HepG2 (cell line): ENCODE results near the gene CCNI2. TPM values are rescaled to one million over a fixed set of nuclear protein-coding genes. Genes with fewer than 3 reads are reported as not detected.

Experiments used
- ATAD3A ChIP-seq: sonication (generic); formaldehyde crosslinking; IDR thresholded peaks from 2 replicates; pipeline ENCODE4 v1.4.0; 2020; ENCODE audit warnings: missing genetic modification reagents
- CENPT ChIP-seq: sonication (generic); formaldehyde crosslinking; IDR thresholded peaks from 2 replicates; pipeline ENCODE4 v1.8.0; 2022; ENCODE audit warnings: low read depth, mild to moderate bottlenecking, moderate library complexity, missing genetic modification reagents
- HMG20A ChIP-seq: IDR thresholded peaks from 2 replicates; pipeline ENCODE4 v1.6.1; 2016; ENCODE audit warnings: borderline replicate concordance
- MEF2D ChIP-seq: sonication (generic); formaldehyde crosslinking; IDR thresholded peaks from 2 replicates; pipeline ENCODE4 v1.5.1; 2020; ENCODE audit warnings: mild to moderate bottlenecking, missing genetic modification reagents
- NCOA5 ChIP-seq: sonication (generic); formaldehyde crosslinking; IDR thresholded peaks from 2 replicates; pipeline ENCODE4 v1.4.0; 2020; ENCODE audit warnings: missing genetic modification reagents
- NFIC ChIP-seq: IDR thresholded peaks from 2 replicates; pipeline ENCODE4 v1.6.1; 2012; ENCODE audit warnings: mild to moderate bottlenecking, low read length, inconsistent platforms
- ONECUT2 ChIP-seq: sonication (generic); formaldehyde crosslinking; IDR thresholded peaks from 2 replicates; pipeline ENCODE4 v1.4.0; 2020; ENCODE audit warnings: missing genetic modification reagents
- RELA ChIP-seq: sonication (generic); formaldehyde crosslinking; IDR thresholded peaks from 2 replicates; pipeline ENCODE4 v1.4.0; 2020; ENCODE audit warnings: missing genetic modification reagents
- SMAD1 ChIP-seq: sonication (generic); formaldehyde crosslinking; IDR thresholded peaks from 2 replicates; pipeline ENCODE4 v1.4.0; 2020; ENCODE audit warnings: missing genetic modification reagents, low read depth, mild to moderate bottlenecking, borderline replicate concordance
- SRSF9 ChIP-seq: fragments of 200-400 bp; formaldehyde crosslinking; IDR thresholded peaks from 2 replicates; pipeline ENCODE4 v1.6.1; 2018; ENCODE audit warnings: borderline replicate concordance, mild to moderate bottlenecking, low read depth, low read length; ENCODE audit not compliant: insufficient read depth, poor library complexity, severe bottlenecking
- ZBTB8A ChIP-seq: sonication (generic); formaldehyde crosslinking; IDR thresholded peaks from 2 replicates; pipeline ENCODE4 v1.4.0; 2020; ENCODE audit warnings: mild to moderate bottlenecking, low read depth, missing genetic modification reagents, borderline replicate concordance
- ZMYM4 ChIP-seq: sonication (generic); formaldehyde crosslinking; IDR thresholded peaks from 2 replicates; pipeline ENCODE4 v1.8.1; 2023; ENCODE audit warnings: mild to moderate bottlenecking, missing genetic modification reagents
- ZNF263 ChIP-seq: sonication (generic); formaldehyde crosslinking; IDR thresholded peaks from 2 replicates; pipeline ENCODE4 v1.4.0; 2020; ENCODE audit warnings: missing genetic modification reagents
- ZNF296 ChIP-seq: sonication (generic); formaldehyde crosslinking; conservative IDR thresholded peaks from 2 replicates; pipeline ENCODE4 v1.5.0; 2020; ENCODE audit warnings: mild to moderate bottlenecking, missing genetic modification reagents
- ZNF30 ChIP-seq: sonication (generic); formaldehyde crosslinking; IDR thresholded peaks from 2 replicates; pipeline ENCODE4 v1.5.0; 2020; ENCODE audit warnings: mild to moderate bottlenecking, missing genetic modification reagents
- ZNF430 ChIP-seq: sonication (generic); formaldehyde crosslinking; IDR thresholded peaks from 2 replicates; pipeline ENCODE4 v1.9.0; 2021; ENCODE audit warnings: mild to moderate bottlenecking, missing genetic modification reagents
- ZNF563 ChIP-seq: sonication (generic); formaldehyde crosslinking; IDR thresholded peaks from 2 replicates; pipeline ENCODE4 v1.8.0; 2022; ENCODE audit warnings: mild to moderate bottlenecking, moderate library complexity, missing genetic modification reagents
- ZNF629 ChIP-seq: sonication (generic); formaldehyde crosslinking; conservative IDR thresholded peaks from 2 replicates; pipeline ENCODE4 v1.5.0; 2020; ENCODE audit warnings: missing genetic modification reagents
- polyA plus RNA-seq, 8 experiments: library from polyadenylated mRNA; depleted of rRNA in 3 of 8; stranded (reverse) in 7 of 8; unstranded in 1 of 8; fragments of >200 nt; fragmentation: Illumina TruSeq in 4 of 8; extraction: Trizol in 4 of 8; gene quantifications; 2 replicates each; pipeline versions ENCODE4 v1.2.1 to v1.2.3, GENCODE V29; 2011 to 2016; ENCODE audit warnings: low read depth in 4 of 8, missing spikeins in 1 of 8, mixed read lengths in 1 of 8; ENCODE audit not compliant: insufficient read depth in 1 of 8
- total RNA-seq, 5 experiments: library from RNA; depleted of rRNA; stranded (reverse); fragments of >200 nt; fragmentation: Illumina TruSeq; extraction: Trizol; gene quantifications; 2 replicates each; pipeline ENCODE4 v1.2.3, GENCODE V29; 2016; ENCODE audit warnings: low read depth in 1 of 5
- TF ChIP-seq, protein P1 (sequence below): sonication (generic); formaldehyde crosslinking; IDR thresholded peaks from 2 replicates; pipeline ENCODE4 v1.8.0; 2022; ENCODE audit warnings: low read depth, missing genetic modification reagents
- TF ChIP-seq, protein P2 (sequence below): sonication (generic); formaldehyde crosslinking; IDR thresholded peaks from 2 replicates; pipeline ENCODE4 v1.8.0; 2022; ENCODE audit warnings: mild to moderate bottlenecking, missing genetic modification reagents, moderate library complexity
- TF ChIP-seq, protein P3 (sequence below): sonication (generic); formaldehyde crosslinking; IDR thresholded peaks from 2 replicates; pipeline ENCODE4 v1.8.1; 2023; ENCODE audit warnings: missing genetic modification reagents, mild to moderate bottlenecking, borderline replicate concordance
- TF ChIP-seq, protein P4 (sequence below): fragments of 450-650 bp; IDR thresholded peaks from 2 replicates; pipeline ENCODE4 v1.6.1; 2017; ENCODE audit warnings: mild to moderate bottlenecking
- TF ChIP-seq, protein P5 (sequence below): IDR thresholded peaks from 2 replicates; pipeline ENCODE4 v1.6.1; 2016; ENCODE audit warnings: low read depth

Gene CCNI2
- total and polyA plus RNA-seq, 2 of the 13 experiments (the other 11 are each of a cell fraction or from before 2014, with no cell fraction given): not detected

DNA sequence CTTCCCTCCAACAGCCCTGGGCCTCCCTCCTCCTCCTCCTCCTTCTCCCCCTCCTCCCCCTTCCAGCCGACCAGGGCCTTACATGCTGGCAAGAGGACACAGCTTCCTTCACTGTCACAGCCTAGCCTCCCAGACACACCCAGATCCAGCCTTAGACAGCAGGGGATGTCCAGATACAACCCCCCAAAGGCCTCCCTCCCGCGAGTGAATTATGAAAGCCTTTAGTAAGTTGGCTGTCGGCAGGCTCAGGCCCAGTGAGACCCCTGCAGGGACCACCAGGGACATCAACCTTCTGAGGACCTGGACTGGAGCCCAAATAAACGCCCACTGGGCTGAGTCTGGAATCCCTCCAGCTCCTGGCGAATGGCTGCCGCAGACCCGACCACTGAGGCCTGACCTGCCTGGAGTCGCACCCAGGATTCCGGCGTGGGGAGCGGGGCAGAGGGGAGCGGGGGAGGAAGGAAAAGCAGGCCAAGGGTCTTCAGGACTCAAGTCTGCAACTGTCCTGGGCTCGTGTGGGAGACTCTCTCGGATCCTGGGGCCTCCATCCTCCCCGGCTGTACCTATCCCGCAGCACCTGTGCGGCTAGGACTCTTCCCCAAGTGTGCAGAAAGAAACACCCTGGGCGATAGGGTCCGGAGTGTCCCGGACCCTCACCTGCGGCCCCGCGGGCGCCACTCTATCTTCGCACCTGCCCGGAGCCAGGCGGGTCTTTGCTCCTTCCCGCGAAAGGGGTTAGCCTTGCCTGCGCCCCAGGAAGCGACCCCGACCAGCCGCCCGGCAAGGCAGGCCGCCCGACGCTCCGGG is 29.1 kb downstream of the CCNI2 start (continued):
- TF ChIP-seq, protein P1, sequence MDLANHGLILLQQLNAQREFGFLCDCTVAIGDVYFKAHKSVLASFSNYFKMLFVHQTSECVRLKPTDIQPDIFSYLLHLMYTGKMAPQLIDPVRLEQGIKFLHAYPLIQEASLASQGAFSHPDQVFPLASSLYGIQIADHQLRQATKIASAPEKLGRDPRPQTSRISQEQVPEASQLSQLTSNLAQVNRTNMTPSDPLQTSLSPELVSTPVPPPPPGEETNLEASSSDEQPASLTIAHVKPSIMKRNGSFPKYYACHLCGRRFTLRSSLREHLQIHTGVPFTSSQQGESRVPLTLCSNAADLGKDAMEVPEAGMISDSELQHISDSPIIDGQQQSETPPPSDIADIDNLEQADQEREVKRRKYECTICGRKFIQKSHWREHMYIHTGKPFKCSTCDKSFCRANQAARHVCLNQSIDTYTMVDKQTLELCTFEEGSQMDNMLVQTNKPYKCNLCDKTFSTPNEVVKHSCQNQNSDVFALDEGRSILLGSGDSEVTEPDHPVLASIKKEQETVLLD (CRISPR knock-in tag): no peak
- TF ChIP-seq ONECUT2 (CRISPR knock-in tag) (no peak), ZMYM4 (CRISPR knock-in tag) (0 out of 2 replicates have a peak, but pooled peaks have one; percentile 18), MEF2D (CRISPR knock-in tag) (no peak), ATAD3A (CRISPR knock-in tag) (no peak), SMAD1 (CRISPR knock-in tag) (no peak), NFIC (no peak), ZBTB8A (CRISPR knock-in tag) (no peak), RELA (CRISPR knock-in tag) (no peak), ZNF30 (CRISPR knock-in tag) (no peak), ZNF430 (CRISPR knock-in tag) (peak; percentile 9; the same call in 1 of the 2 replicates), ZNF629 (CRISPR knock-in tag) (peak; percentile 42), ZNF296 (no peak), CENPT (CRISPR knock-in tag) (no peak), ZNF563 (CRISPR knock-in tag) (peak; percentile 46; the same call in 1 of the 2 replicates), ZNF263 (peak; percentile 71), SRSF9 (no peak), HMG20A (CRISPR knock-in tag) (no peak), NCOA5 (CRISPR knock-in tag) (no peak)
- TF ChIP-seq, protein P2, sequence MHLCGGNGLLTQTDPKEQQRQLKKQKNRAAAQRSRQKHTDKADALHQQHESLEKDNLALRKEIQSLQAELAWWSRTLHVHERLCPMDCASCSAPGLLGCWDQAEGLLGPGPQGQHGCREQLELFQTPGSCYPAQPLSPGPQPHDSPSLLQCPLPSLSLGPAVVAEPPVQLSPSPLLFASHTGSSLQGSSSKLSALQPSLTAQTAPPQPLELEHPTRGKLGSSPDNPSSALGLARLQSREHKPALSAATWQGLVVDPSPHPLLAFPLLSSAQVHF (CRISPR knock-in tag): no peak
- TF ChIP-seq, protein P3, sequence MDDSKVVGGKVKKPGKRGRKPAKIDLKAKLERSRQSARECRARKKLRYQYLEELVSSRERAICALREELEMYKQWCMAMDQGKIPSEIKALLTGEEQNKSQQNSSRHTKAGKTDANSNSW (CRISPR knock-in tag): no peak
- TF ChIP-seq, protein P4, sequence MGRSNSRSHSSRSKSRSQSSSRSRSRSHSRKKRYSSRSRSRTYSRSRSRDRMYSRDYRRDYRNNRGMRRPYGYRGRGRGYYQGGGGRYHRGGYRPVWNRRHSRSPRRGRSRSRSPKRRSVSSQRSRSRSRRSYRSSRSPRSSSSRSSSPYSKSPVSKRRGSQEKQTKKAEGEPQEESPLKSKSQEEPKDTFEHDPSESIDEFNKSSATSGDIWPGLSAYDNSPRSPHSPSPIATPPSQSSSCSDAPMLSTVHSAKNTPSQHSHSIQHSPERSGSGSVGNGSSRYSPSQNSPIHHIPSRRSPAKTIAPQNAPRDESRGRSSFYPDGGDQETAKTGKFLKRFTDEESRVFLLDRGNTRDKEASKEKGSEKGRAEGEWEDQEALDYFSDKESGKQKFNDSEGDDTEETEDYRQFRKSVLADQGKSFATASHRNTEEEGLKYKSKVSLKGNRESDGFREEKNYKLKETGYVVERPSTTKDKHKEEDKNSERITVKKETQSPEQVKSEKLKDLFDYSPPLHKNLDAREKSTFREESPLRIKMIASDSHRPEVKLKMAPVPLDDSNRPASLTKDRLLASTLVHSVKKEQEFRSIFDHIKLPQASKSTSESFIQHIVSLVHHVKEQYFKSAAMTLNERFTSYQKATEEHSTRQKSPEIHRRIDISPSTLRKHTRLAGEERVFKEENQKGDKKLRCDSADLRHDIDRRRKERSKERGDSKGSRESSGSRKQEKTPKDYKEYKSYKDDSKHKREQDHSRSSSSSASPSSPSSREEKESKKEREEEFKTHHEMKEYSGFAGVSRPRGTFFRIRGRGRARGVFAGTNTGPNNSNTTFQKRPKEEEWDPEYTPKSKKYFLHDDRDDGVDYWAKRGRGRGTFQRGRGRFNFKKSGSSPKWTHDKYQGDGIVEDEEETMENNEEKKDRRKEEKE: no peak
- TF ChIP-seq, protein P5, sequence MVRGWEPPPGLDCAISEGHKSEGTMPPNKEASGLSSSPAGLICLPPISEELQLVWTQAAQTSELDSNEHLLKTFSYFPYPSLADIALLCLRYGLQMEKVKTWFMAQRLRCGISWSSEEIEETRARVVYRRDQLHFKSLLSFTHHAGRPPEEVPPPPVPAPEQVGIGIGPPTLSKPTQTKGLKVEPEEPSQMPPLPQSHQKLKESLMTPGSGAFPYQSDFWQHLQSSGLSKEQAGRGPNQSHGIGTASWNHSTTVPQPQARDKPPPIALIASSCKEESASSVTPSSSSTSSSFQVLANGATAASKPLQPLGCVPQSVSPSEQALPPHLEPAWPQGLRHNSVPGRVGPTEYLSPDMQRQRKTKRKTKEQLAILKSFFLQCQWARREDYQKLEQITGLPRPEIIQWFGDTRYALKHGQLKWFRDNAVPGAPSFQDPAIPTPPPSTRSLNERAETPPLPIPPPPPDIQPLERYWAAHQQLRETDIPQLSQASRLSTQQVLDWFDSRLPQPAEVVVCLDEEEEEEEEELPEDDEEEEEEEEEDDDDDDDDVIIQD (CRISPR knock-in tag): no peak
